Pancreas (tissue), 10 donors: ENCODE measurements around the gene CYB5B. TPM values are rescaled to one million over a fixed set of nuclear protein-coding genes. Genes with fewer than 3 reads are reported as not detected.

ENCODE experiments used
- ATAC-seq, 4 donors: fragments of 200-7000 bp; cut with Tn5 transposase; one replicate each; pipeline versions ENCODE4 v1.8.0 to v1.9.1; 2020; ENCODE audit warnings: mild to moderate bottlenecking in 4 of 4, moderate library complexity in 4 of 4
- DNase-seq, 6 donors: peaks; one replicate each; pipeline ENCODE4 v3.0.0-alpha.2; 2020
- FAIRE-seq: peaks from 2 replicates; lab custom pipeline; 2012; peaks lifted over from hg19 to GRCh38; lab: Jason Lieb, UNC
- H3K27ac ChIP-seq, 4 donors: fragments of 200-600 bp; sonication (generic); 1 replicate in 3 of 4; 2 replicates in 1 of 4; pipeline versions ENCODE4 v1.5.0 to v1.8.0; 2020
- H3K27me3 ChIP-seq, 4 donors: fragments of 200-600 bp; one replicate each; pipeline ENCODE4 v1.8.0; 2021
- H3K36me3 ChIP-seq, 3 donors: fragments of 200-600 bp; sonication (generic) in 1 of 3; one replicate each; pipeline versions ENCODE4 v1.5.0 to v1.8.0; 2020 to 2021
- H3K4me1 ChIP-seq, 3 donors: fragments of 200-600 bp; one replicate each; pipeline ENCODE4 v1.8.0; 2021
- H3K4me3 ChIP-seq, 4 donors: fragments of 200-600 bp; sonication (generic) in 2 of 4; one replicate each; pipeline versions ENCODE4 v1.5.0 to v1.8.0; 2020 to 2021
- H3K9me3 ChIP-seq, 4 donors: fragments of 200-600 bp; one replicate each; pipeline ENCODE4 v1.8.0; 2021
- WGBS, 2 donors: extraction: QIAGEN DNeasy Blood & Tissue Kit; methylation state at CpG; one replicate each; pipeline ENCODE4 v1.1.7; 2013; 5-methylcytosine and 5-hydroxymethylcytosine counted together
- intact Hi-C, 3 donors: fragments of 100-400 bp; cut with DNase I; formaldehyde crosslinking; loops; one replicate each; pipeline versions ENCODE4 v1.11.1 to v1.14.2; 2022
- polyA plus RNA-seq, 2 donors: library from polyadenylated mRNA; stranded (reverse); fragments of 200-250 nt; gene quantifications; one replicate each; pipeline ENCODE4 v1.2.3, GENCODE V29; 2013
- total RNA-seq, 6 donors: library from RNA; stranded (reverse); fragmentation: NEBNext Ultra II Directional in 4 of 6; extraction: Animal tissue kit (Norgen Biotek cat#: 25700) in 4 of 6; gene quantifications; one replicate each; pipeline versions ENCODE4 v1.2.1 to v1.2.4, GENCODE V29; 2021 to 2023
- TF ChIP-seq, protein P1 (sequence below), 4 donors: fragments of 200-600 bp; sonication (generic) in 3 of 4; IDR thresholded peaks; one replicate each; pipeline versions ENCODE4 v1.5.0 to v1.8.0; 2021; ENCODE audit warnings: antibody characterized with exemption in 4 of 4
- donor health status: healthy with polysubstance abuse.
- donor health status: DM: no; HTN: no; CAD: no; lungs with moderate emphysema.
- donor health status: DM: no; HTN: no; CAD: no.
- donor health status: control.
- donor health status: control.
- donor health status: Bipolar disorder and iron deficiency.
- donor health status: DM: yes; HTN: yes; CAD: no.
- donor health status: DM: no; HTN: no; CAD: no.
- donor health status: DM: no; HTN: no; CAD: no.
- donor health status: DM: yes; HTN: yes; CAD: no.

Gene CYB5B
- total and polyA plus RNA-seq, 8 donors, result 16.0 to 38.1 (median 24.5) TPM

- Histone ChIP-seq H3K9me3 (no peaks in the 10 kb centered on the region), H3K4me1 (no peaks in the 10 kb centered on the region), H3K27me3 (no peaks in the 10 kb centered on the region), H3K4me3 (no peak overlapping the region), H3K27ac (no peak overlapping the region), H3K36me3 (no peaks in the 10 kb centered on the region)
- FAIRE-seq (no peak), ATAC-seq (no peak), DNase-seq (no peak)
- 74 to 82% methylated on average over 5 of the region's 5 CpGs for WGBS, 2 donors
- TF ChIP-seq, protein P1, sequence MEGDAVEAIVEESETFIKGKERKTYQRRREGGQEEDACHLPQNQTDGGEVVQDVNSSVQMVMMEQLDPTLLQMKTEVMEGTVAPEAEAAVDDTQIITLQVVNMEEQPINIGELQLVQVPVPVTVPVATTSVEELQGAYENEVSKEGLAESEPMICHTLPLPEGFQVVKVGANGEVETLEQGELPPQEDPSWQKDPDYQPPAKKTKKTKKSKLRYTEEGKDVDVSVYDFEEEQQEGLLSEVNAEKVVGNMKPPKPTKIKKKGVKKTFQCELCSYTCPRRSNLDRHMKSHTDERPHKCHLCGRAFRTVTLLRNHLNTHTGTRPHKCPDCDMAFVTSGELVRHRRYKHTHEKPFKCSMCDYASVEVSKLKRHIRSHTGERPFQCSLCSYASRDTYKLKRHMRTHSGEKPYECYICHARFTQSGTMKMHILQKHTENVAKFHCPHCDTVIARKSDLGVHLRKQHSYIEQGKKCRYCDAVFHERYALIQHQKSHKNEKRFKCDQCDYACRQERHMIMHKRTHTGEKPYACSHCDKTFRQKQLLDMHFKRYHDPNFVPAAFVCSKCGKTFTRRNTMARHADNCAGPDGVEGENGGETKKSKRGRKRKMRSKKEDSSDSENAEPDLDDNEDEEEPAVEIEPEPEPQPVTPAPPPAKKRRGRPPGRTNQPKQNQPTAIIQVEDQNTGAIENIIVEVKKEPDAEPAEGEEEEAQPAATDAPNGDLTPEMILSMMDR (IDR thresholded peaks at IDR 0.05), result no peak
- intact Hi-C loops, result no loop called here
Observed at GRCh38 chr16:69509125-69509524, 84.7 kb downstream of the CYB5B start.

- H3K27me3 ChIP-seq, result no peaks in the 10 kb centered on the region
- intact Hi-C loops, result no loop called here
- 94 to 96% methylated on average over 4 of the region's 4 CpGs for WGBS, 2 donors
- no peak for DNase-seq
- TF ChIP-seq, protein P1 (IDR thresholded peaks at IDR 0.05), result no peak
- H3K27ac ChIP-seq, result no peak overlapping the region
- H3K4me1 ChIP-seq, result no peaks in the 10 kb centered on the region
- ATAC-seq, result no peak
- H3K4me3 ChIP-seq, result no peak overlapping the region
- FAIRE-seq, result no peak
- no peaks in the 10 kb centered on the region for H3K36me3 ChIP-seq
- no peaks in the 10 kb centered on the region for H3K9me3 ChIP-seq
Observed at GRCh38 chr16:69511651-69512050, 87.2 kb downstream of the CYB5B start.

- Histone ChIP-seq H3K27ac (no peak overlapping the region), H3K36me3 (no peaks in the 10 kb centered on the region), H3K4me1 (no peaks in the 10 kb centered on the region), H3K9me3 (no peaks in the 10 kb centered on the region), H3K4me3 (no peak overlapping the region), H3K27me3 (no peaks in the 10 kb centered on the region)
- intact Hi-C loops, result no loop called here
- ATAC-seq (no peak), DNase-seq (no peak), FAIRE-seq (no peak)
- TF ChIP-seq, protein P1 (IDR thresholded peaks at IDR 0.05), result no peak
- WGBS, 2 donors, result 59 to 65% methylated on average over 2 of the region's 2 CpGs
Observed at GRCh38 chr16:69513180-69513966, 89.0 kb downstream of the CYB5B start.

DNA sequence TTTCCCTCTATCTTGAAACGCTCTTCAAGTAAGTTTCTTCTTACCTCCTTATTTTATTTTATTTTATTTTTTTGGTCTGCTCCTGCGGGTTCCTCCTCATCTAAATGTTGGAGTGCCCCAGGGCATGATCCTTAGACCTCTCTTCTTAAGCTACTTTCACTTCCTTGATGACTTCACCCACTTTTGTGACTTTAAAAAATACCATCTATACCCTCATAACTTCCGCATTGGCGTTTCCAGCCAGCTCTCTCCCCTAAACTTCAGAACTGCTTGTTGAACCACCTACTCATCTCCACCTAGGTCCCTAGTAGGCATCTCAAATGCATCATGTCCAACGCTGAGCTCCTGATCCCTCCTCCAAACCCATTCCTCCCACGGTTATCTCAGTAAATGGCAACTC is 89.9 kb downstream of the CYB5B start:
- H3K4me1 ChIP-seq, result no peaks in the 10 kb centered on the region
- WGBS, 2 donors, result 82 to 84% methylated on average over 6 of the region's 6 CpGs
- ATAC-seq, result peak in 1 of 4 donors; percentile 55
- H3K4me3 ChIP-seq, result no peak overlapping the region
- intact Hi-C loops, result no loop called here
- no peaks in the 10 kb centered on the region for H3K9me3 ChIP-seq
- FAIRE-seq, result no peak
- no peak overlapping the region for H3K27ac ChIP-seq
- TF ChIP-seq, protein P1 (IDR thresholded peaks at IDR 0.05), result no peak
- DNase-seq, result no peak
- H3K27me3 ChIP-seq, result no peaks in the 10 kb centered on the region
- H3K36me3 ChIP-seq, result no peaks in the 10 kb centered on the region

Other genes starting within 250 kb of the CYB5B start
- 10 to 100 TPM in 4 of 6 donors, 1 to 10 TPM in 2; 7.4 to 18.2 (median 12.7) TPM for gene SNTB2, start 237.5 kb upstream of the CYB5B start, total RNA-seq
- gene SNTB2, start 237.5 kb upstream of the CYB5B start, polyA plus RNA-seq, result 1 to 10 TPM; 2.7 to 3.1 TPM
- 10 to 100 TPM; 15.6 to 21.8 (median 19.5) TPM for gene VPS4A, start 113.3 kb upstream of the CYB5B start, total RNA-seq
- 10 to 100 TPM; 27.8 to 34.8 TPM for gene VPS4A, start 113.3 kb upstream of the CYB5B start, polyA plus RNA-seq
- gene PDF, start 94.0 kb upstream of the CYB5B start, total RNA-seq, result 10 to 100 TPM in 1 of 6 donors, 1 to 10 TPM in 5; 3.1 to 14.0 (median 7.7) TPM
- 1 to 10 TPM; 2.2 to 4.6 TPM for gene PDF, start 94.0 kb upstream of the CYB5B start, polyA plus RNA-seq
- gene COG8, start 85.1 kb upstream of the CYB5B start, total RNA-seq, result 10 to 100 TPM; 16.2 to 29.0 (median 23.0) TPM
- 10 to 100 TPM; 18.8 to 21.0 TPM for gene COG8, start 85.1 kb upstream of the CYB5B start, polyA plus RNA-seq
- gene NIP7, start 84.8 kb upstream of the CYB5B start, total RNA-seq, result 1 to 10 TPM; 4.7 to 9.4 (median 7.1) TPM
- 1 to 10 TPM; 6.7 to 8.0 TPM for gene NIP7, start 84.8 kb upstream of the CYB5B start, polyA plus RNA-seq
- gene TMED6, start 72.8 kb upstream of the CYB5B start, total RNA-seq, result 10 to 100 TPM; 13.7 to 94.7 (median 45.4) TPM
- gene TMED6, start 72.8 kb upstream of the CYB5B start, polyA plus RNA-seq, result 10 to 100 TPM in 1 of 2 donors, 1 to 10 TPM in 1; 5.2 to 45.5 TPM
- 10 to 100 TPM; 14.9 to 21.5 (median 16.1) TPM for gene TERF2, start 38.6 kb upstream of the CYB5B start, total RNA-seq
- 10 to 100 TPM; 10.8 to 11.3 TPM for gene TERF2, start 38.6 kb upstream of the CYB5B start, polyA plus RNA-seq
- gene NFAT5, start 141.3 kb downstream of the CYB5B start, total RNA-seq, result 10 to 100 TPM; 11.2 to 23.6 (median 14.1) TPM
- 1 to 10 TPM; 3.7 to 4.7 TPM for gene NFAT5, start 141.3 kb downstream of the CYB5B start, polyA plus RNA-seq